Hematopoietic multipotent progenitor cell treated with erythropoietin and hydrocortisone succinate and interleukin-3 and kit ligand, for 4 days (in vitro differentiated cells): ENCODE data around the gene IFI27L1.

Experiments
- DNase-seq: peaks from one replicate; pipeline ENCODE4 v3.0.0-alpha.2; 2015

The IFI27L1 gene

GRCh38 chr14:94115631-94116030, 34.5 kb downstream of the IFI27L1 start:
- DNase-seq: no peak

- no peak for DNase-seq
Observed at GRCh38 chr14:94116701-94117100, 35.6 kb downstream of the IFI27L1 start.

- no peak for DNase-seq
Observed at GRCh38 chr14:94117856-94118255, 36.7 kb downstream of the IFI27L1 start.

GRCh38 chr14:94119071-94119470, 38.0 kb downstream of the IFI27L1 start:
- DNase-seq: no peak

GRCh38 chr14:94120667-94121340, 39.7 kb downstream of the IFI27L1 start:
- no peak for DNase-seq

- no peak for DNase-seq
Observed at GRCh38 chr14:94121485-94121884, 40.4 kb downstream of the IFI27L1 start.

- DNase-seq: no peak
Observed at GRCh38 chr14:94122438-94122837, 41.3 kb downstream of the IFI27L1 start.

GRCh38 chr14:94123296-94123695, 42.2 kb downstream of the IFI27L1 start:
- no peak for DNase-seq

- no peak for DNase-seq
Observed at GRCh38 chr14:94123868-94124267, 42.8 kb downstream of the IFI27L1 start.

GRCh38 chr14:94124582-94125377, 43.7 kb downstream of the IFI27L1 start:
- DNase-seq: no peak

- no peak for DNase-seq
Observed at GRCh38 chr14:94125659-94126418, 44.7 kb downstream of the IFI27L1 start.

- DNase-seq: no peak
Observed at GRCh38 chr14:94126419-94126677, 45.2 kb downstream of the IFI27L1 start.

GRCh38 chr14:94126800-94127199, 45.7 kb downstream of the IFI27L1 start:
- DNase-seq: no peak

- DNase-seq: no peak
Observed at GRCh38 chr14:94127330-94127729, 46.2 kb downstream of the IFI27L1 start.

GRCh38 chr14:94128216-94128839, 47.2 kb downstream of the IFI27L1 start:
- DNase-seq: no peak

GRCh38 chr14:94129111-94129757, 48.1 kb downstream of the IFI27L1 start, which contains the start of gene IFI27L2:
TSS of gene IFI27L2 (minus strand) at chr14:94129604. CDS start at chr14:94129564, 40 bp downstream.
- DNase-seq: peak; percentile 87

- peak; percentile 55 for DNase-seq
Observed at GRCh38 chr14:94129758-94130414, 48.8 kb downstream of the IFI27L1 start.

GRCh38 chr14:94132285-94132887, 51.3 kb downstream of the IFI27L1 start:
- peak; percentile 86 for DNase-seq

- no peak for DNase-seq
Observed at GRCh38 chr14:94135476-94135875, 54.4 kb downstream of the IFI27L1 start.

- peak; percentile 91 for DNase-seq
Observed at GRCh38 chr14:94136575-94137331, 55.6 kb downstream of the IFI27L1 start.

GRCh38 chr14:94138251-94138650, 57.1 kb downstream of the IFI27L1 start:
- no peak for DNase-seq
